Natural killer cell (primary cell): Measurements from ENCODE around the gene ZMIZ1. TPM values are rescaled to one million over a fixed set of nuclear protein-coding genes. Genes with fewer than 3 reads are reported as not detected.

Experiments
- ATAC-seq, 3 donors: fragments of 150-1000 bp in 2 of 3; fragments of 200-7000 bp in 1 of 3; cut with Tn5 transposase; 1 replicate in 1 of 3; 2 replicates in 2 of 3; pipeline ENCODE4 v1.10.0; 2021; ENCODE audit warnings: mild to moderate bottlenecking in 2 of 3, moderate library complexity in 2 of 3
- DNase-seq, 2 donors: peaks; one replicate each; pipeline versions ENCODE4 v3.0.0 to v3.0.0-alpha.2; 2013 to 2021; ENCODE audit warnings: mixed read lengths in 1 of 2
- H3K27ac ChIP-seq: one replicate; pipeline ENCODE4 v1.5.1; 2013; ENCODE audit warnings: mild to moderate bottlenecking, low read length
- H3K27me3 ChIP-seq: one replicate; pipeline ENCODE4 v1.6.1; 2013; ENCODE audit warnings: low read length; ENCODE audit not compliant: control insufficient read depth, insufficient read depth
- H3K36me3 ChIP-seq: one replicate; pipeline ENCODE4 v1.6.1; 2013; ENCODE audit warnings: low read length; ENCODE audit not compliant: control insufficient read depth, insufficient read depth
- H3K4me1 ChIP-seq: one replicate; pipeline ENCODE4 v1.6.1; 2013; ENCODE audit warnings: low read length; ENCODE audit not compliant: control insufficient read depth, insufficient read depth
- H3K4me3 ChIP-seq: one replicate; pipeline ENCODE4 v1.5.1; 2013; ENCODE audit warnings: low read length
- H3K9me3 ChIP-seq: one replicate; pipeline ENCODE4 v1.6.1; 2013; ENCODE audit warnings: low read length; ENCODE audit not compliant: control insufficient read depth, insufficient read depth
- H3K27ac Mint-ChIP-seq, 2 donors: one replicate each; pipeline ENCODE4 v1.8.0; 2022; ENCODE audit warnings: mild to moderate bottlenecking in 2 of 2, mixed read lengths in 2 of 2, moderate library complexity in 1 of 2
- H3K27me3 Mint-ChIP-seq, 2 donors: one replicate each; pipeline ENCODE4 v1.8.0; 2022; ENCODE audit warnings: low read depth in 2 of 2, mixed read lengths in 2 of 2
- H3K36me3 Mint-ChIP-seq: one replicate; pipeline ENCODE4 v1.8.0; 2022; ENCODE audit warnings: mixed read lengths
- H3K4me1 Mint-ChIP-seq, 2 donors: one replicate each; pipeline ENCODE4 v1.8.0; 2022; ENCODE audit warnings: mixed read lengths in 2 of 2
- H3K4me3 Mint-ChIP-seq: one replicate; pipeline ENCODE4 v1.8.0; 2022; ENCODE audit warnings: mild to moderate bottlenecking, moderate library complexity, mixed read lengths
- H3K9me3 Mint-ChIP-seq, 2 donors: one replicate each; pipeline ENCODE4 v1.8.0; 2022; ENCODE audit warnings: mixed read lengths in 2 of 2
- WGBS: methylation state at CpG from one replicate; pipeline ENCODE4 v1.1.7; 2013; ENCODE audit warnings: missing lambda C conversion rate; ENCODE audit not compliant: insufficient coverage; 5-methylcytosine and 5-hydroxymethylcytosine counted together
- intact Hi-C: fragments of 100-400 bp; cut with micrococcal nuclease; formaldehyde crosslinking; loops from one replicate; pipeline ENCODE4 v1.14.2; 2022
- total RNA-seq, 4 donors: library from RNA; stranded (reverse); fragments of 120-200 nt in 1 of 4; gene quantifications; one replicate each; pipeline versions ENCODE4 v1.2.3 to v1.2.4, GENCODE V29; 2013 to 2022
- TF ChIP-seq, protein P1 (sequence below): fragments of 200-600 bp; IDR thresholded peaks from one replicate; pipeline ENCODE4 v1.8.0; 2022; ENCODE audit warnings: antibody characterized with exemption

The ZMIZ1 gene
- total RNA-seq, 3 donors from 2014 or later (not counting 1 experiment from before 2014, with no cell fraction given) = 36.5 to 51.5 (median 37.9) TPM

DNA sequence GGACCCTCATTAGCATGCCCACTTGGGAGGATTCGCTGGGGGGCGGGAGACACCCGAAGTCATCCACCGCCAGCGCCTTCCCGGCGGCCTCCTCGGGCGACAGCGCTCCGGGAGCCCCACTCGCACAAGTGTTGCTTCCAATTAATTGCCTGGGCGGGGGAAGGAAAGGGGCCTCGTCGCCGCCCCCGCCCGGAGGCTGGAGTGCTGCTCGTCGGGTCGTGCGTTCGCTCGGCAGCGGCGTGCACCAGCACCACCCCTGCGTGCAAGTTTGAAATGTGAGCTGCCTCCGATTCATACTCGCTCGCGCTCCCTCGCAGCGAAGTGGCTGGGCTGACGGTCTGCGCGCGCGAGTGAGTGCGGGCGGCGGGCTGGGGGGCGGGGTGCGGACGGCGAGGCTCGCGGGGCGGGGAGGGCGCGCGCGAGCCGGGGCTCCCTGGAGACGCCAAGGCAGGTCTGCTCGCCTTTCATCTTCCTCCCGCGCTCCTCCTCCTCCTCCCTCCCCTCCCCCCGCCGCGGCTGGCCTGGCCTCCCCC is 173.9 kb downstream of the ZMIZ1 start:
- H3K27me3 Mint-ChIP-seq = no peaks in the 10 kb centered on the region
- Histone ChIP-seq H3K27me3 (no peaks in the 10 kb centered on the region), H3K4me1 (peaks cover 67% of the 10 kb centered on the region), H3K27ac (peak overlapping the region; percentile 49), H3K36me3 (no peaks in the 10 kb centered on the region), H3K9me3 (no peaks in the 10 kb centered on the region), H3K4me3 (peak overlapping the region; percentile 47)
- no peaks in the 10 kb centered on the region for H3K36me3 Mint-ChIP-seq
- H3K9me3 Mint-ChIP-seq = no peaks in the 10 kb centered on the region
- intact Hi-C loops = no loop called here
- H3K4me3 Mint-ChIP-seq = peak overlapping the region; percentile 91
- ATAC-seq = peak; percentile 52 to 59 (median 55)
- 1% methylated on average over 57 of the region's 60 CpGs for WGBS
- peaks cover 52 to 64% of the 10 kb centered on the region in 2 donors for H3K4me1 Mint-ChIP-seq
- TF ChIP-seq, protein P1, sequence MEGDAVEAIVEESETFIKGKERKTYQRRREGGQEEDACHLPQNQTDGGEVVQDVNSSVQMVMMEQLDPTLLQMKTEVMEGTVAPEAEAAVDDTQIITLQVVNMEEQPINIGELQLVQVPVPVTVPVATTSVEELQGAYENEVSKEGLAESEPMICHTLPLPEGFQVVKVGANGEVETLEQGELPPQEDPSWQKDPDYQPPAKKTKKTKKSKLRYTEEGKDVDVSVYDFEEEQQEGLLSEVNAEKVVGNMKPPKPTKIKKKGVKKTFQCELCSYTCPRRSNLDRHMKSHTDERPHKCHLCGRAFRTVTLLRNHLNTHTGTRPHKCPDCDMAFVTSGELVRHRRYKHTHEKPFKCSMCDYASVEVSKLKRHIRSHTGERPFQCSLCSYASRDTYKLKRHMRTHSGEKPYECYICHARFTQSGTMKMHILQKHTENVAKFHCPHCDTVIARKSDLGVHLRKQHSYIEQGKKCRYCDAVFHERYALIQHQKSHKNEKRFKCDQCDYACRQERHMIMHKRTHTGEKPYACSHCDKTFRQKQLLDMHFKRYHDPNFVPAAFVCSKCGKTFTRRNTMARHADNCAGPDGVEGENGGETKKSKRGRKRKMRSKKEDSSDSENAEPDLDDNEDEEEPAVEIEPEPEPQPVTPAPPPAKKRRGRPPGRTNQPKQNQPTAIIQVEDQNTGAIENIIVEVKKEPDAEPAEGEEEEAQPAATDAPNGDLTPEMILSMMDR = no peak
- DNase-seq = peak; percentile 47 to 77
- H3K27ac Mint-ChIP-seq = no peak overlapping the region

DNA sequence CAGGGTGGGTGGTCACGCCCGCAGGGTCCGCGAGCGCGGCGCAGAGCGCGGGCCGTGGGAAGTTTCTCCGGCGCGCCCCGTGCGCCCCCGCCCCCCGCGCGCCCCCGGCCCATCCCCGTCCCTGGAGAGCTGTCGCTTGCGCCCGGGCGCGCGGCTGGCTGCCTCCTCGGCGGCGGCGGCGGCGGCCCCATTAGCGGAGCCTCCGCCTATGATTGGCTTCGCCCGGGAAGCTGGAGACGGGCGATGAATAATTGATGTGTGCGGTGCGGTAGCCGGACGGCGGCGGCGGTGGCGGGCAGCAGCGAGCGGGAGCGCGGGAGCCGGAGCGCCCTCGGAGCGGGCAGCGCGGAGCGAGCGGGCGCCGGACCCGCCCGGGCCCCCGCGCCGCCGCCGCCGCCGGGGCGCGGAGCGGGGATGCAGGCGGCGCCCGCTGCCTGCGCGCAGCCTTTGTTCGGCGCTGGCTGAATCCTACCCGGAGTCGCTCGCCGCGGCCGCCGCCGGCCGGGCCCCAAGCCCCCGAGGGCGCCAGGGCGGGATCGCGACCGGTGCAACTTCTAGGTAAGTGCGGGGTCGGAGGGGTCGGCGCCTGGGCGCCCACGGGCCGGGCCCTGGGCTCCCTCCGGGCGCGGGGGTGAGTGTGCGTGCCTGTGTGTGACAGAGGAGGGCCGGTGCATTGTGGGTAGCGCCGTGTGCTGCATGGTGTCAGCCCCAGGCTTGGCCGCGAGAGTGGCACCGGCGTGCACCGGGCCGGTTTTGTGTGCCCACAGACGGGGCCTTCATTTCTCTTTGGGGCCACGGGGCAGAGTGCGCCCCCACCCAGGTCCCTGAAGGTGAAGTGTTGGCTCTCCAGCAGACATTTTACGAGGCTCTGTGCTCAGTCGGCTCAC is 174.7 kb downstream of the ZMIZ1 start:
- TF ChIP-seq, protein P1 = no peak
- H3K4me1 ChIP-seq = peaks cover 74% of the 10 kb centered on the region
- H3K27ac Mint-ChIP-seq = peak overlapping the region; percentile 85
- no peaks in the 10 kb centered on the region for H3K27me3 Mint-ChIP-seq
- H3K36me3 Mint-ChIP-seq = no peaks in the 10 kb centered on the region
- peak overlapping the region; percentile 73 for H3K27ac ChIP-seq
- peaks cover 59 to 72% of the 10 kb centered on the region in 2 donors for H3K4me1 Mint-ChIP-seq
- peak overlapping the region; percentile 29 for H3K4me3 ChIP-seq
- ATAC-seq = peak; percentile 55 to 73 (median 67)
- WGBS = 22% methylated on average over 120 of the region's 120 CpGs
- no peaks in the 10 kb centered on the region for H3K36me3 ChIP-seq
- no peaks in the 10 kb centered on the region for H3K9me3 ChIP-seq
- H3K9me3 Mint-ChIP-seq = no peaks in the 10 kb centered on the region
- peak; percentile 33 to 79 for DNase-seq
- no peaks in the 10 kb centered on the region for H3K27me3 ChIP-seq
- H3K4me3 Mint-ChIP-seq = peak overlapping the region; percentile 87
- intact Hi-C loops = loop anchor here (2.0 kb wide), 1 partner anchor 23 kb away; no protein-coding TSS in a partner anchor

DNA sequence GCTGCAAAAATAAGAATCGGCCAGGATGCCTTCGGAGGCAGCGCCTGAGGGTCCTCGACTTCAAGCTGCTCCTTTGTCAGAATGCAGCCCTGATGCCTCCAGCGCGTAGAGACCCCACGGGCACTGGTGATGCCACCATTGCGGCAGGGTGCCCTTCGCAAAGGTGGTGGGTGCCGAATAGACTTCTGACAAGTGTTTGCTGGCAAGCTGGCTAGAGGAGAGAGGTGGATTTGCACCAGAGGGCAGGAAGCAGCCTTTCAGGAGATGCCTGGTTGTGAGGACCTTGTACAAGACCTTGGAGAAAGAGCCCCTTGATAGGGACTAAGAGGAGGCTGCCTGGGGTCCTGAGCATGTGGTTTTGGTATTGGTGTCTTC is 175.3 kb downstream of the ZMIZ1 start:
- no peaks in the 10 kb centered on the region for H3K27me3 ChIP-seq
- peak overlapping the region; percentile 85 for H3K27ac Mint-ChIP-seq

More for the DNA sequence above, 175.3 kb downstream of the ZMIZ1 start:
- no peaks in the 10 kb centered on the region for H3K36me3 Mint-ChIP-seq
- H3K9me3 Mint-ChIP-seq = no peaks in the 10 kb centered on the region
- no peak for DNase-seq
- H3K4me1 Mint-ChIP-seq = peaks cover 63 to 69% of the 10 kb centered on the region in 2 donors
- Histone ChIP-seq H3K27ac (peak overlapping the region; percentile 73), H3K4me3 (peak overlapping the region; percentile 29), H3K4me1 (peaks cover 77% of the 10 kb centered on the region), H3K36me3 (no peaks in the 10 kb centered on the region), H3K9me3 (no peaks in the 10 kb centered on the region)
- WGBS = 67% methylated on average over 10 of the region's 10 CpGs
- intact Hi-C loops = loop anchor here (2.0 kb wide), 1 partner anchor 23 kb away; no protein-coding TSS in a partner anchor
- peak overlapping the region; percentile 85 for H3K4me3 Mint-ChIP-seq
- no peaks in the 10 kb centered on the region for H3K27me3 Mint-ChIP-seq
- ATAC-seq = no peak
- TF ChIP-seq, protein P1 = no peak
